Measurements from ENCODE around the gene RGCC. TPM values are rescaled to one million over a fixed set of nuclear protein-coding genes. Genes with fewer than 3 reads are reported as not detected.
"Not testable (repeated sequence)": the region's sequence is repeated elsewhere in the genome, so short reads cannot be mapped to it uniquely, and the experiment has no call there.

RGCC gene
- total RNA-seq, 2 experiments from 2014 or later: 135 to 143 TPM

GRCh38 chr13:41427666-41428065, 29.7 kb upstream of the RGCC start:
- no peak overlapping the region for H3K27ac Mint-ChIP-seq
- peak overlapping the region; percentile 50 for H3K4me3 Mint-ChIP-seq
- no peak for TF ChIP-seq CTCF (IDR thresholded peaks at IDR 0.05)
- H3K9me3 Mint-ChIP-seq: no peaks in the 10 kb centered on the region
- ChIA-PET CTCF (no interaction called here), POLR2A (no interaction called here)
- DNase-seq: peak; percentile 15
- intact Hi-C loops (cut with micrococcal nuclease): no loop called here
- no peaks in the 10 kb centered on the region for H3K36me3 Mint-ChIP-seq (ENCODE audit: low read depth)
- no peaks in the 10 kb centered on the region for H3K27me3 Mint-ChIP-seq
- peaks cover 4% of the 10 kb centered on the region for H3K4me1 Mint-ChIP-seq (ENCODE audit: low read depth)
- ATAC-seq: peak; percentile 32

- peaks cover 4% of the 10 kb centered on the region for H3K4me1 Mint-ChIP-seq (ENCODE audit: low read depth)
Measured at GRCh38 chr13:41428155-41428554, 29.2 kb upstream of the RGCC start.

GRCh38 chr13:41434030-41434429, 23.3 kb upstream of the RGCC start:
- H3K27ac Mint-ChIP-seq; H3K9me3 Mint-ChIP-seq; POLR2A ChIA-PET; intact Hi-C loops (cut with micrococcal nuclease); ATAC-seq; CTCF ChIA-PET; H3K36me3 Mint-ChIP-seq (ENCODE audit: low read depth); H3K4me3 Mint-ChIP-seq; H3K27me3 Mint-ChIP-seq; DNase-seq; H3K4me1 Mint-ChIP-seq (ENCODE audit: low read depth): not testable (repeated sequence)

More at GRCh38 chr13:41428155-41428554, 29.2 kb upstream of the RGCC start:
- Mint-ChIP-seq H3K4me3 (peak overlapping the region; percentile 50), H3K27me3 (no peaks in the 10 kb centered on the region), H3K9me3 (no peaks in the 10 kb centered on the region), H3K36me3 (ENCODE audit: low read depth) (no peaks in the 10 kb centered on the region), H3K27ac (no peak overlapping the region)
- intact Hi-C loops (cut with micrococcal nuclease): no loop called here
- TF ChIP-seq CTCF (IDR thresholded peaks at IDR 0.05): peak; percentile 51
- ChIA-PET POLR2A (no interaction called here), CTCF (interaction anchor here (0.7 to 1.3 kb wide), 3 partner anchors 136 to 225 kb away, joined by 3 to 4 read pairs (median 4); no protein-coding TSS in a partner anchor)
- DNase-seq (peak; percentile 67), ATAC-seq (peak; percentile 90)

- no peaks in the 10 kb centered on the region for H3K9me3 Mint-ChIP-seq
- DNase-seq: no peak
- POLR2A ChIA-PET: no interaction called here
- no peak overlapping the region for H3K4me3 Mint-ChIP-seq
- no peaks in the 10 kb centered on the region for H3K36me3 Mint-ChIP-seq (ENCODE audit: low read depth)
- H3K27ac Mint-ChIP-seq: no peak overlapping the region
- CTCF ChIA-PET: no interaction called here
- no peak for ATAC-seq
- H3K27me3 Mint-ChIP-seq: peaks cover 1% of the 10 kb centered on the region
- no peak for TF ChIP-seq CTCF (IDR thresholded peaks at IDR 0.05)
- H3K4me1 Mint-ChIP-seq (ENCODE audit: low read depth): no peaks in the 10 kb centered on the region
- intact Hi-C loops (cut with micrococcal nuclease): no loop called here
Measured at GRCh38 chr13:41434831-41435520, 22.4 kb upstream of the RGCC start.

GRCh38 chr13:41443969-41444368, 13.4 kb upstream of the RGCC start:
- Mint-ChIP-seq H3K27ac (no peak overlapping the region), H3K4me1 (ENCODE audit: low read depth) (no peaks in the 10 kb centered on the region), H3K27me3 (no peaks in the 10 kb centered on the region), H3K36me3 (ENCODE audit: low read depth) (no peaks in the 10 kb centered on the region), H3K9me3 (peaks cover 4% of the 10 kb centered on the region), H3K4me3 (no peak overlapping the region)
- CTCF ChIA-PET: no interaction called here
- POLR2A ChIA-PET: no interaction called here
- TF ChIP-seq CTCF (IDR thresholded peaks at IDR 0.05): no peak
- DNase-seq (no peak), ATAC-seq (no peak)
- intact Hi-C loops (cut with micrococcal nuclease): no loop called here
